BLaER1 treated with 17β-estradiol and CSF1 and Interleukin-3, amounts not matched to agents 10 nM and 100 nM (cell line): ENCODE results near the gene BTBD9.

ENCODE experiments used
- H3K27ac ChIP-seq, 11 experiments: shearing (Covaris generic); formaldehyde crosslinking; 2 replicates each; pipeline ENCODE4 v1.8.1; 2022
- H3K27me3 ChIP-seq, 11 experiments: shearing (Covaris generic); formaldehyde crosslinking; 2 replicates each; pipeline ENCODE4 v1.8.1; 2022
- H3K36me3 ChIP-seq, 11 experiments: shearing (Covaris generic); formaldehyde crosslinking; 2 replicates each; pipeline ENCODE4 v1.8.1; 2022
- H3K4me1 ChIP-seq, 10 experiments: shearing (Covaris generic); formaldehyde crosslinking; 2 replicates each; pipeline ENCODE4 v1.8.1; 2022
- H3K4me2 ChIP-seq, 11 experiments: shearing (Covaris generic); formaldehyde crosslinking; 2 replicates each; pipeline ENCODE4 v1.8.1; 2022
- H3K4me3 ChIP-seq, 10 experiments: shearing (Covaris generic); formaldehyde crosslinking; 2 replicates each; pipeline ENCODE4 v1.8.1; 2022
- H3K9ac ChIP-seq, 11 experiments: shearing (Covaris generic); formaldehyde crosslinking; 2 replicates each; pipeline ENCODE4 v1.8.1; 2022
- H3K9me3 ChIP-seq, 11 experiments: shearing (Covaris generic); formaldehyde crosslinking; replicated peaks in 1 of 11; 2 replicates each; pipeline ENCODE4 v1.8.1; 2022
- H4K20me1 ChIP-seq, 11 experiments: shearing (Covaris generic); formaldehyde crosslinking; 2 replicates each; pipeline ENCODE4 v1.8.1; 2022
- Cebpa-rat ChIP-seq, 11 experiments: shearing (Covaris generic); IDR thresholded peaks; 2 replicates each; pipeline ENCODE4 v1.8.1; 2022

BTBD9 gene

GRCh38 chr6:38171997-38172738 lies 467.6 kb downstream of the BTBD9 start:
- peaks cover 0 to 31% (median 0%) of the 10 kb centered on the region in 11 experiments; a peak in 7 of 22 replicates for H4K20me1 ChIP-seq
- no peak for TF ChIP-seq Cebpa-rat (IDR thresholded peaks at IDR 0.05)
- no peak overlapping the region for H3K4me3 ChIP-seq
- H3K9me3 ChIP-seq = no peaks in the 10 kb centered on the region
- H3K9ac ChIP-seq = no peak overlapping the region
- H3K27ac ChIP-seq = no peak overlapping the region
- H3K4me2 ChIP-seq = no peak overlapping the region
- no peaks in the 10 kb centered on the region for H3K27me3 ChIP-seq
- H3K36me3 ChIP-seq = peaks cover 0 to 26% (median 0%) of the 10 kb centered on the region in 11 experiments; a peak in 5 of 22 replicates
- peaks cover 0 to 12% (median 9%) of the 10 kb centered on the region in 10 experiments; a peak in 13 of 20 replicates for H3K4me1 ChIP-seq

- Histone ChIP-seq H4K20me1 (peaks cover 0 to 27% (median 0%) of the 10 kb centered on the region in 11 experiments; a peak in 7 of 22 replicates), H3K9ac (no peak overlapping the region), H3K27ac (no peak overlapping the region), H3K4me1 (peaks cover 0 to 12% (median 9%) of the 10 kb centered on the region in 10 experiments; a peak in 13 of 20 replicates), H3K9me3 (no peaks in the 10 kb centered on the region), H3K36me3 (peaks cover 0 to 26% (median 0%) of the 10 kb centered on the region in 11 experiments; a peak in 5 of 22 replicates), H3K27me3 (no peaks in the 10 kb centered on the region), H3K4me3 (no peak overlapping the region), H3K4me2 (no peak overlapping the region)
- no peak for TF ChIP-seq Cebpa-rat (IDR thresholded peaks at IDR 0.05)
Observed at GRCh38 chr6:38170666-38171355, 468.9 kb downstream of the BTBD9 start.

GRCh38 chr6:38169977-38170526 lies 469.7 kb downstream of the BTBD9 start:
- no peak overlapping the region for H3K9ac ChIP-seq
- H4K20me1 ChIP-seq = peaks cover 0 to 27% (median 0%) of the 10 kb centered on the region in 11 experiments; a peak in 7 of 22 replicates
- H3K27me3 ChIP-seq = no peaks in the 10 kb centered on the region
- TF ChIP-seq Cebpa-rat (IDR thresholded peaks at IDR 0.05) = no peak
- no peak overlapping the region for H3K4me2 ChIP-seq
- H3K36me3 ChIP-seq = peaks cover 0 to 24% (median 0%) of the 10 kb centered on the region in 11 experiments; a peak in 5 of 22 replicates
- no peaks in the 10 kb centered on the region for H3K9me3 ChIP-seq
- H3K4me3 ChIP-seq = no peak overlapping the region
- no peak overlapping the region for H3K27ac ChIP-seq
- H3K4me1 ChIP-seq = peaks cover 0 to 12% (median 9%) of the 10 kb centered on the region in 10 experiments; a peak in 13 of 20 replicates

- Histone ChIP-seq H3K4me2 (no peak overlapping the region), H3K27me3 (no peaks in the 10 kb centered on the region), H3K4me1 (peaks cover 0 to 12% (median 9%) of the 10 kb centered on the region in 10 experiments; a peak in 13 of 20 replicates), H3K4me3 (no peak overlapping the region), H4K20me1 (peaks cover 0 to 33% (median 3%) of the 10 kb centered on the region in 11 experiments; a peak in 8 of 22 replicates), H3K27ac (no peak overlapping the region), H3K9me3 (no peaks in the 10 kb centered on the region), H3K9ac (no peak overlapping the region), H3K36me3 (peaks cover 0 to 17% (median 0%) of the 10 kb centered on the region in 11 experiments; a peak in 5 of 22 replicates)
- TF ChIP-seq Cebpa-rat (IDR thresholded peaks at IDR 0.05) = no peak
Observed at GRCh38 chr6:38169221-38169976, 470.3 kb downstream of the BTBD9 start.

- Histone ChIP-seq H3K9ac (no peak overlapping the region), H3K9me3 (no peaks in the 10 kb centered on the region), H3K4me3 (no peak overlapping the region), H3K27ac (no peak overlapping the region), H3K27me3 (no peaks in the 10 kb centered on the region), H3K4me1 (peaks cover 0 to 12% (median 9%) of the 10 kb centered on the region in 10 experiments; a peak in 13 of 20 replicates), H3K4me2 (no peak overlapping the region), H4K20me1 (peaks cover 0 to 40% (median 5%) of the 10 kb centered on the region in 11 experiments; a peak in 8 of 22 replicates), H3K36me3 (peaks cover 0 to 10% (median 0%) of the 10 kb centered on the region in 11 experiments; a peak in 5 of 22 replicates)
- no peak for TF ChIP-seq Cebpa-rat (IDR thresholded peaks at IDR 0.05)
Observed at GRCh38 chr6:38168699-38169098, 471.0 kb downstream of the BTBD9 start.

GRCh38 chr6:38168126-38168525 lies 471.6 kb downstream of the BTBD9 start:
- Histone ChIP-seq H3K27me3 (no peaks in the 10 kb centered on the region), H3K4me3 (no peak overlapping the region), H3K4me2 (peak overlapping the region in 8 of 11 experiments; percentile 11 to 55 (median 44); a peak in 7 of 22 replicates), H3K27ac (0 out of 22 replicates have a peak overlapping the region, but pooled peaks of 1 of the 11 experiments have one; percentile 25), H3K9ac (no peak overlapping the region), H4K20me1 (peaks cover 0 to 46% (median 5%) of the 10 kb centered on the region in 11 experiments; a peak in 8 of 22 replicates), H3K36me3 (peaks cover 0 to 4% (median 0%) of the 10 kb centered on the region in 11 experiments; a peak in 2 of 22 replicates), H3K4me1 (peaks cover 0 to 12% (median 9%) of the 10 kb centered on the region in 10 experiments; a peak in 13 of 20 replicates), H3K9me3 (no peaks in the 10 kb centered on the region)
- no peak for TF ChIP-seq Cebpa-rat (IDR thresholded peaks at IDR 0.05)

GRCh38 chr6:38167598-38167997 lies 472.1 kb downstream of the BTBD9 start:
- no peak for TF ChIP-seq Cebpa-rat (IDR thresholded peaks at IDR 0.05)
- Histone ChIP-seq H3K9ac (no peak overlapping the region), H3K4me2 (peak overlapping the region in 8 of 11 experiments; percentile 11 to 55 (median 44); a peak in 14 of 22 replicates)

More at GRCh38 chr6:38167598-38167997, 472.1 kb downstream of the BTBD9 start:
- Histone ChIP-seq H3K4me1 (peaks cover 0 to 12% (median 9%) of the 10 kb centered on the region in 10 experiments; a peak in 13 of 20 replicates), H3K36me3 (no peaks in the 10 kb centered on the region; a peak in 1 of 22 replicates), H3K27me3 (no peaks in the 10 kb centered on the region), H3K9me3 (no peaks in the 10 kb centered on the region), H3K27ac (no peak overlapping the region), H3K4me3 (no peak overlapping the region), H4K20me1 (peaks cover 0 to 51% (median 5%) of the 10 kb centered on the region in 11 experiments; a peak in 8 of 22 replicates)
